Vagina (tissue), 2 donors: ENCODE results near the gene RNF187. TPM values are rescaled to one million over a fixed set of nuclear protein-coding genes. Genes with fewer than 3 reads are reported as not detected.
"Not testable (repeated sequence)": the region's sequence is repeated elsewhere in the genome, so short reads cannot be mapped to it uniquely, and the experiment has no call there.

ENCODE experiments used
- DNase-seq, 2 donors: peaks; one replicate each; pipeline ENCODE4 v3.0.0-alpha.2; 2017; ENCODE audit errors: extremely low spot score in 2 of 2
- H3K27ac ChIP-seq: fragments of 200-600 bp; sonication (generic); one replicate; pipeline ENCODE4 v1.5.1; 2019
- H3K27me3 ChIP-seq: fragments of 200-600 bp; sonication (generic); one replicate; pipeline ENCODE4 v1.5.1; 2019
- H3K36me3 ChIP-seq, 2 donors: fragments of 200-600 bp; sonication (generic); one replicate each; pipeline ENCODE4 v1.5.1; 2017 to 2019
- H3K4me1 ChIP-seq: fragments of 200-600 bp; sonication (generic); one replicate; pipeline ENCODE4 v1.5.1; 2019
- H3K4me3 ChIP-seq, 2 donors: fragments of 200-600 bp; sonication (generic); 1 replicate in 1 of 2; 2 replicates in 1 of 2; pipeline ENCODE4 v1.5.1; 2016 to 2019
- H3K9me3 ChIP-seq: fragments of 200-600 bp; sonication (generic); one replicate; pipeline ENCODE4 v1.5.1; 2019
- CTCF ChIP-seq, 3 experiments: fragments of 450-650 bp in 2 of 3; fragments of 200-600 bp in 1 of 3; sonication (generic) in 1 of 3; IDR thresholded peaks; one replicate each; pipeline ENCODE4 v1.5.1; 2017 to 2019; ENCODE audit warnings: antibody characterized with exemption in 3 of 3, mild to moderate bottlenecking in 2 of 3, moderate library complexity in 2 of 3
- POLR2A ChIP-seq, 2 donors: fragments of 450-650 bp; IDR thresholded peaks; one replicate each; pipeline ENCODE4 v1.6.1; 2017; ENCODE audit warnings: antibody characterized with exemption in 2 of 2, mild to moderate bottlenecking in 2 of 2, moderate library complexity in 2 of 2
- POLR2AphosphoS5 ChIP-seq, 2 donors: sonication (generic); formaldehyde crosslinking; IDR thresholded peaks; one replicate each; pipeline ENCODE4 v1.9.0; 2017; ENCODE audit warnings: antibody characterized with exemption in 2 of 2, mild to moderate bottlenecking in 2 of 2, low read depth in 1 of 2; ENCODE audit not compliant: insufficient read depth in 1 of 2
- intact Hi-C: fragments of 100-400 bp; cut with DNase I; formaldehyde crosslinking; loops from one replicate; pipeline ENCODE4 v1.15.1; 2023
- total RNA-seq: library from RNA; depleted of rRNA; stranded (reverse); fragments of >200 nt; gene quantifications from one replicate; pipeline ENCODE4 v1.2.3, GENCODE V29; 2016

RNF187 gene
- total RNA-seq, 1 donor from 2014 or later: 36.8 TPM

GRCh38 chr1:228463559-228464455 is 23.4 kb upstream of the RNF187 start:
- H3K27ac ChIP-seq: no peak overlapping the region
- no peaks in the 10 kb centered on the region for H3K27me3 ChIP-seq
- DNase-seq: no peak
- TF ChIP-seq POLR2AphosphoS5 (IDR thresholded peaks at IDR 0.05; ENCODE audit: insufficient read depth in 1 of 2, low read depth in 1 of 2): peak in 1 of 2 donors; percentile 16
- no peak for TF ChIP-seq CTCF (IDR thresholded peaks at IDR 0.05)
- H3K9me3 ChIP-seq: no peaks in the 10 kb centered on the region
- H3K4me3 ChIP-seq: peak overlapping the region in 1 of 2 donors; percentile 26
- peaks cover 28% of the 10 kb centered on the region for H3K4me1 ChIP-seq
- intact Hi-C loops: no loop called here
- no peaks in the 10 kb centered on the region for H3K36me3 ChIP-seq

- Histone ChIP-seq H3K9me3 (no peaks in the 10 kb centered on the region), H3K36me3 (no peaks in the 10 kb centered on the region), H3K27ac (no peak overlapping the region), H3K27me3 (no peaks in the 10 kb centered on the region), H3K4me1 (peaks cover 21% of the 10 kb centered on the region), H3K4me3 (peak overlapping the region in 1 of 2 donors; percentile 26)
- no peak for DNase-seq
- intact Hi-C loops: no loop called here
- TF ChIP-seq POLR2AphosphoS5 (IDR thresholded peaks at IDR 0.05; ENCODE audit: insufficient read depth in 1 of 2, low read depth in 1 of 2) (peak in 1 of 2 donors; percentile 48), POLR2A (IDR thresholded peaks at IDR 0.05) (no peak)
Observed at GRCh38 chr1:228464487-228464983, 22.6 kb upstream of the RNF187 start.

- H3K4me3 ChIP-seq: peak overlapping the region in 1 of 2 donors; percentile 26
- intact Hi-C loops: no loop called here
- H3K27ac ChIP-seq: no peak overlapping the region
Observed at GRCh38 chr1:228465141-228465540, 22.0 kb upstream of the RNF187 start.

GRCh38 chr1:228465571-228466146 is 21.5 kb upstream of the RNF187 start:
- H3K4me1 ChIP-seq: peaks cover 17% of the 10 kb centered on the region
- H3K27me3 ChIP-seq: no peaks in the 10 kb centered on the region
- intact Hi-C loops: no loop called here
- H3K4me3 ChIP-seq: no peak overlapping the region
- H3K27ac ChIP-seq: no peak overlapping the region
- TF ChIP-seq POLR2A (IDR thresholded peaks at IDR 0.05): no peak
- no peak for TF ChIP-seq POLR2AphosphoS5 (IDR thresholded peaks at IDR 0.05; ENCODE audit: insufficient read depth in 1 of 2, low read depth in 1 of 2)
- no peak for TF ChIP-seq CTCF (IDR thresholded peaks at IDR 0.05)
- no peaks in the 10 kb centered on the region for H3K9me3 ChIP-seq
- no peaks in the 10 kb centered on the region for H3K36me3 ChIP-seq
- DNase-seq: no peak

More at GRCh38 chr1:228465141-228465540, 22.0 kb upstream of the RNF187 start:
- Histone ChIP-seq H3K9me3 (no peaks in the 10 kb centered on the region), H3K27me3 (no peaks in the 10 kb centered on the region), H3K36me3 (no peaks in the 10 kb centered on the region), H3K4me1 (peaks cover 17% of the 10 kb centered on the region)
- no peak for DNase-seq
- TF ChIP-seq CTCF (IDR thresholded peaks at IDR 0.05) (no peak), POLR2A (IDR thresholded peaks at IDR 0.05) (no peak), POLR2AphosphoS5 (IDR thresholded peaks at IDR 0.05; ENCODE audit: insufficient read depth in 1 of 2, low read depth in 1 of 2) (no peak)

- H3K4me1 ChIP-seq: peaks cover 17% of the 10 kb centered on the region
- intact Hi-C loops, H3K27me3 ChIP-seq: not testable (repeated sequence)
Observed at GRCh38 chr1:228468188-228468587, 19.0 kb upstream of the RNF187 start.

More at GRCh38 chr1:228468188-228468587, 19.0 kb upstream of the RNF187 start:
- H3K9me3 ChIP-seq, H3K4me3 ChIP-seq, H3K36me3 ChIP-seq, DNase-seq, H3K27ac ChIP-seq: not testable (repeated sequence)
